GM19351 (cell line): Measurements from ENCODE around the gene GABRB3.

Experiments used
- ATAC-seq: cut with Tn5 transposase; IDR thresholded peaks from one replicate; pipeline ENCODE4 v1.9.1; 2021; ENCODE audit warnings: mild to moderate bottlenecking, moderate library complexity; ENCODE audit not compliant: unreplicated experiment

GABRB3 gene

DNA sequence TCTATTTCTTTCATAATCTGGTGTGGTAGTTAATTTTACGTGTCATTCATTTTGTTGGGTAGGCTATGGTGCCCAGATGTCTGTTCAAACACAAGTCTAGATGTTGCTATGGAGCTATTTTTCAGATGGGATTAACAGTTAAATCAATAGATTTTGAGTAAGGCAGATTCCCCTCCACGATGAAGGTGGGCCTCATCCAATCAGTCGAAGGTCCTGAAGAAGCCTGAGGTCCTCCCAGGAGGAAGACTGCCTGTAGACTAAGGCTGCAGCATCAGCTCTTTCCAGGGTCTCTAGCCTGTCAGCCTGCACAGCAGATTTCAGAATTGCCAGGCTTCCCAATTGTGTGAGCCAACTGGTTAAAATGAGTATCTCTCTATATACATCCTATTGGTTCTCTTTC lies 92.9 kb downstream of the GABRB3 start:
- ATAC-seq = no peak

DNA sequence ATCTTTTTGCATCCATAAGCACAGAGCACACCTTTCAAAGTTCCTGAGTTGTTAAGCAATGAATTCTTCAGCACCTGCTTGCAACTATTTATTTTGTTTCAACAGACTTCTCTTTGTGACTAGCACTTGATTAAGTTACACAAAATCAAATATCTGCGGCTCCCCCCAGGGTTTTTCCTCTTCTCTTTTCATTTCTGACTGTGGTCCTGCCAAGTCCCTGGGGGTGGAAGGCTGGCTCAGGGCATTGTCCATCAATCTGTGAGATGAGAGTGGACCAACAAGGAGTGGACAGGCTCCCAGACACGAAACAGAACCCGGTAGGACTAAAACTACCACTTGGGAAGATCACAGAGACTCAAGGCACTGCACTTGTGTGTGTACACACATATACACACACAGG lies 96.8 kb downstream of the GABRB3 start:
- no peak for ATAC-seq

DNA sequence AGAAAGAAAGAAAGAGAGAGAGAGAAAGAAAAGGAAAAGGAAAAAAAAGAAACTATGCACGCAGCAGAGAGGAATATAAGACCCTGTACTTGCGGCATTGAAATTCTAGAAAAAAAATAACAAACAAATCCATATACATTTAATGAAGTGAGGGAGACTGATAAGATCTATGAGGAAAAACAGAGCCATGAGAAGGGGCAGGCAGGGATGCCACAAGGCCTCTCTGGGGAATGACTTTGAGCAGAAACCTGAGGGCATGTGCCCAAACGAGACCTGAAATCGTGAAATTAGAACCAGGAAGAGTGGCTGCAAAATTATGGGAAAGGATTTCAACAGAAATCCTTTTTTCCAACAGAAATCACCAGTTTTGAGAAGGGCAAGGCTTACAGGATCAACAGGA lies 98.4 kb downstream of the GABRB3 start:
- ATAC-seq = no peak

DNA sequence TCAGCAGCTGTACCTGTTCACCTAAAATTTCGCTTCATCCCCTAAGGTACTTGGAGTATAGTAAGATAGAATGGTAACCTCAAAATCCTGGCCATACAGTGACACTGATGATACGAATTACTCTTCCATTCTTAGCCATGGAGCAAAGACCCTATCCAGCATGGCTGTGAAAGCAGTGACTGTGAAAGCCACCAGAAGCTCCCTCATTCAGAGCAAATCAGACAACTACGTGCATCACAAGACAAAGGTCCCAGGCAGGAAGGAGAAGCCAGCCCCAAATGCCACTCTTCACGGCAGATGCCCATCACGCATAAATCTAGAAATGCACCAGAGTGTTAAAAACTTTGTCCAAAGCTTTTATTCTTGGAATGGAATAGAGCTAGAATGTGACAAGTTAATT lies 99.4 kb downstream of the GABRB3 start:
- ATAC-seq = no peak

DNA sequence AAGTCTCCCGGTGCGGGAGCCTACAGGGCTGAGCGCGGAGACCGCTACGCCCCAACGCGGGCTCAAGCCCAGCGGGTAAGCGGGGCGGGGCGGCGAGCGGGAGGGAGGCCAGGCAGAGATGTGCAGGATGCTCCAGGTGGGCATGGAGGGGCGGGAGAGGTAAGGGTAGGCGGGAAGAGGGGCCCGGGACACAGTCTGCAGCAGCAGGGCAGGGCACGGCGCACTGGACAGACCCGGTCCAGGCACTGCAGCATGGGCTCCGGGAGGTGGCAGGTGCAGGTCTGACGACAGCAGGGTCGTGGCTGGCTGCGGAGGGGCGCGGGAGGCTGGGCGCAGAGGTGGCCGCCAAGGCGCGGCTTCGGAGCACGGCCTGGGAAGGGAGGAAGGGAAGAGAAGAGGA lies 102.8 kb downstream of the GABRB3 start:
- ATAC-seq = no peak

DNA sequence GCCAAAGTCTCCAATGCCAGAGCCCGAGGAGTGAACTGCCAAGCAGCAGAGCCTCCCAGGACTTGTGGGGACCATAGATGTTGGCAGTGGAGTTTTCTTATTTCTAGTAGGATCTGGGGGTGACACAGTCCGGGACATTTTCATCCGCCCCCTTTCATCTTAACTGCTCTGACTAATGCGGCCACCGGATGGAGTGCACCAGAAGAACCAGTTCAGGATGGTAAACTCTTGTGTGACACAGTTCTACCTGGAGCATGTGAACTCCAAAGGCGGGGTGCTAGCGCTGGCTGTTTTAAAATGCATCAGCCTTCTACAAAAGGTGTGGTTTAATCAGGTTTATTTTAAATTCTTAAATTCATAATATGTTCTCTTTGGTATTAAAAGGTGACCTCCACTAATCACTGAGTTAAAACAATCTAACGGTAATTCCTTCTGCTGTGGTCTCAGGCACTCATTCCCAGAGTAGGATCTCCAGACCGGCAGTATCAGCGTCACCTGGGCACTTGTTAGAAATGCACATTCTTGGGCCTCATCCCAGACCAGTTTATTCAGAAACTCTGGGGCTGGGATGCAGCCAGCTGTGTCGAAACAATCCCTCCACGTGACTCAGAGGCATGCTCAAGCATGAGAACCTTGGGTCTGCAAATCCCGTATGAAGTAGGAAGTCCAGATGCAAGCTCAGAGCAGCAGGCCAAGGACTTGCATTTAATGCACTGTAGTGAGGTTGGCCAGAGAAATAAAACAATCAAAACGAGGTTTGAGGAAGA lies 105.5 kb downstream of the GABRB3 start:
- no peak for ATAC-seq

DNA sequence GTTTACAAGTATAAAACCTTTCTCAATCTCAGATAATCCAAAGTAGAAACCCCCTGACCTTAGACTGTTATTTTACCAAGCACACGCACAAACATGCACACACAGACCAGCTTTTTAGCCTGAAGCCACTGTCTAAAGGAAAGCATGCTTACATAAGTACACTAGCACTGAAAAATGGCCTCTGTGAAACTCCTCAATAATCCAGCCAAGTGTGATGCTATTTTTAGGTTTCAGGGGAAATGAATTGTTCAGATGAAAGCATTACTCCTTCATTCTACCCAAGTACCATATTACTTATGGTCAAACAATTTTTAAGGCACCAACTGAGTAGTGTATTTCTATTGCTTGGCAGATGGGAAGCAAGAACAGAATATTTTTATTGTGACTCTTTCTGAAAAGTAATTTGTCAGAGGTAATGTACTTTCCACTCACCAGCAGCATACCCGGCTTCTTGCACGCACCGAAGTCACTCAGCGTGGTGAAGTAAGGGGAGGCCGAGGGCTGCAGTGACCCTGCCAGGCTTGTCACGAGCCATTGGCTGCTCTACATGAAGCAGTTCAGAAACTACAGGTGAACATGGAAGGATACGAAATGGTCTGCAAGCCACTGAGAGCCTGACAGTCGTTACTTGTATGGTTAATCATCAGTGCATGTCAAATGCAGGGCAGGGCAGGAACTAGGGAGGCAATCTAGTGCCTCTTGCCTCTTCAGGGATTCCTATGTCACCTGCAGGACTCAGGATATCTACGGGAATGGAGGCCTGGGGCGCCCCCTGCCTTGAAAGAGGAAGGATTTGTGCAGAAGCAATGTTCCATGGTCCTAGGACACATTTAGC lies 106.7 kb downstream of the GABRB3 start:
- no peak for ATAC-seq

DNA sequence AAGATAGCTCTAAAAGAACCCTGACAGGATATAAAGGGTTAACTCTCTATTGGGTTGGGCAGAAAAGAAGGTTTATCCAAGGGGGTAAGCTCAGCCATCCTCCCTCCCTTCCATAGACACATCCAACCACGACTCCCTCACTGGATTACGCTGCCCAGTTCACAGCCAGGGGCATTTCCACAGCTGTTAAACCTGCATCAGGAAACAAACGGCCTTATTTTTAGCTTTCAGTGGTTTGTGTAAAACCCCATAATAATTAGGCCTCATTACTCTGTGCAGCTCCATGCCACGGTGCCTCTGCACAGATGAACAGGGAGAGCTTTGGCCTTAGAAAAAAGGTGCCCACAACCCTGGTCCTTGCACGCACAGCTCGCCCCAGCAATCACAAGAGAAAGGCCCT lies 110.6 kb downstream of the GABRB3 start:
- ATAC-seq = no peak

DNA sequence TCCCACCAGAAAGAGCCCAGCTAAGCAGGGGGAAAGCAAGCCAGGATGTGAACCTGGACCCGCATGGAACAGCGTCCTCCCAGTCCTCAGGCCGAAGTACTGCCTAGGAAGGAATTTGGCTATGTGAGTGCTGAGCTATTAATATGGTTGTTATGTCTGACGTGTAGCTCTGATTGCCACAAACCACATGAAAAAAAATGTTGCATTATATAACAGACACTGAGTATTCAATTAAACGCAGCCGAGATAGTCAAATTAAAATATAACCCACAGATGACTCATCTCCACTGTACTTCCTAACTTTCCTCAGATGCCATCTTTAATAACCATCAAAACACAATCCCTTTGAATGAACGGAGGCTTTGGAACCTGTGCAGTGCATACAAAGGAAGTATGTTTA lies 111.1 kb downstream of the GABRB3 start:
- no peak for ATAC-seq

DNA sequence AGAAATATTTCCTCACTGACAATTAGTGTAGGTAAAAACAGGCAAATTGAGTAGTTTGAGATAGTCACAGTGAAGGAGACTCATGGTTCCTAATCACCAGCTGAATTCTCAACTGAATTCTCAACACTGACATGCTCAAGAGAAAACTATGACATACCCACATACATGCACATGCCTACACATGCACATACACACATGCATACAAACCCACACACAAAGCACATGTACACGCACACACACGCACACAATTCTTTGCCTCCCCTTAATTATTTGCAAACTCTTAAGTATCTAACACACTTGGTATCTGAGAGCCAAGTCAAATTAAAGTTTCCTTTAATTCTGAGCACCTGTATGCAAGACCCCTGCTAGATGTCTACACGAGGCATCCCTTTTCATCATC lies 111.8 kb downstream of the GABRB3 start:
- no peak for ATAC-seq

DNA sequence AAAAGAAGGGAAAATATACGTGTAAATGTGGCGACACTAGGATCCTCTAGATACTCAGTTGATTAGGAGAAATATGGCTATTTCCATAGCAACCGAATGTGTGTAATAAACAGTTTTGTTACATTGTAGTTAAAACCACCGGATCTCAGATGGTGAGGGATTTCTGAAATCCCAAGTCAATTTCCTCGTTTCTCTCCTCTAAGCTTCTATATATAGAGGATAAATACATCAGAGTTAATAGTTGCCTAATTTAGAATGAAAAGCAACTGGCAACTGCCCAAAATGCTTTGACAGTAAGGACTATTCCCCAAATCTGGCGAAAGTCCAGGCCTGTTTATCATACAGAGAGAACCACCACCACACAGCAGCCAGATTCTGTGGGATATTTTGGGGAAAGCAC lies 112.6 kb downstream of the GABRB3 start:
- ATAC-seq = no peak

DNA sequence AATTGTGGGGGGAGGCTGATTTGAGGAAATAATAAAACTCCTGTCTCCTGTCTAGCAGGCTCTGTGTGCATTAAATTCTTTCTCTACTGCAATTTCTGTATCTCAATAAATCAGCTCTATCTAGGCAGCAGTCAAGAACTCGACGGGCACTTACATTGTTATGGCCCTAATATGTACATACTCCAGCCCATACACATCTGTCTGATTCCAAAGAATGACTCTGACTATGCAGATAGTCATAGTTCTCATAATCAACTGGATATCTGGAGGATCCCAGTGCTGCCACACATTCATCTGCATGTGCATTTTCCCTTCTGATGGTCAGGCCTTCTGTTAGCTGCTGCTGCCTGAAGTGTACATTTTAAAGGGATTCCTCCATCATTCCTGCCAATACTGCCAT lies 114.6 kb downstream of the GABRB3 start:
- ATAC-seq = no peak

DNA sequence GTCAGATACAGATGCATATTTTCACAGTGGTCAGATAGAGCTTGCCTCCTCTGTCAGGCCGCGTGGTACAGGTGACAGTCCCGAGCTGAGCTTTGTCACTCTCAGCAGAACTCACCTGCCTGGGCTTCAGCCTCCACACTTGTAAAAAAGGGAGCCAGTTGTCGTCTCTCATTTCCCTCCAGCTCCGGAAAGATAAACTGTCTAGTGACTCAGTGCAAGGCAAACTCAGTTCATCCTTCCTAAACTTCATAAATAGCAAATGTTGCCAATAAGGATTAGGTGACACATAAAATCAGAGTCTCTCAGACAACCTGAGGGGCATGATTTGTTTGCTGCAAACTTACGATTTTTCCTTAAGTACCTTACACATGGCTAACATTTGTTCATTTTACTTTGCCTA lies 116.8 kb downstream of the GABRB3 start:
- ATAC-seq = no peak

DNA sequence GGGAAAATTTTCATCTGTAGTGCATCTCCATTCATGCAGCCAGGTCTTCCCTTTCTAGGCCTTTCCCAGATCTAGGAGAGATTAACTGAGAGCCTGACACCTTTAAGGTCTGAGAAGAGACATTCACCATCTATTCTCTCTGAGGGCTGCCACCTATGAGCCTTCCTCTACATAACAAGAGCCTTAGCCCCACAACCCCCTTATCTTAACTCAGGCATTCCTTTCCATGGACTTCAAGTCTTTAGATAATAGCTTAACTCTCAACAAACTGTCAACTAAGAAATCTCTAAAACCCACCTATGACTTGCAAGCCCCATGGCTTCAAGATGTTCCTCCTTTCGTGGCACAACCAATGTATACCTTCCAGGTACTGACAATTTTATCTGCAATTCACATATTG lies 121.0 kb downstream of the GABRB3 start:
- no peak for ATAC-seq

DNA sequence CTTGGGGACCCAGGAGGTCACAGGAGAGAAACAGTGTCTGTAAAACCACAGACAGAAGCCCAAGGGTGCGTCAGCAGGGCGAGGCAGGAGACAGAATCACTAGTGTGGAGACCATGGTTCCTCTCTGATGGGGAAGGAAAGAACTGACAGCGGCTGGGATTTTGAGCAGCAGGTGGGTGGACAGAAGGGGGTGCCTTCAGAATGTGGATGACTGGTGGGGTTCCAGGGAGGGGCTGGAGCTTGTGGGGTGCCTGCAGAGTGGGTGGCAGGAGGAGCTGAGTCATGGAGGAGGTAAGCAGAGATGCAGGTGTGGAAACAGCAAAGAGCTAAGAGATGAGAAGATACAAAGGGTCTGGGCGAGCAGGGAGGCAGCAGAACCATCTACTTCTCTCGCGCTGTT lies 124.2 kb downstream of the GABRB3 start:
- ATAC-seq = no peak

DNA sequence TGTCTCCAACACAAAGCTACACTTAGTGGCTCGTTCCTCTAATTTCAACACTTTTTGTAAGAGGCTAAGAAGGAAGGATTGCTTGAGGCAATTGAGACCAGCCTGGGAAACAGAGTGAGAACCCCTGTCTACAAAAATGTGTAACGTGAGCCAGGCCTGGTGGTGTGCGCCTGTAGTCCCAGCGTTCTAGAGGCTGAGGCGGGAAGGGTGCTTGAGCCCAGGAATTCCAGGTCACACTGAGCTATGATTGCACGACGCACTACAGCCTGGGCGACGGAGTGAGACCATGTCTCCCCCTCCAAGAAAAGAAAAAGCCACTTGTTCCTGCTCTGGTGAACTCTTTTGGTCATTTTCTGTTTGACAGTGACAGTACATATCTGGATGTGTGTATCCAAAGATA lies 127.9 kb downstream of the GABRB3 start:
- no peak for ATAC-seq

DNA sequence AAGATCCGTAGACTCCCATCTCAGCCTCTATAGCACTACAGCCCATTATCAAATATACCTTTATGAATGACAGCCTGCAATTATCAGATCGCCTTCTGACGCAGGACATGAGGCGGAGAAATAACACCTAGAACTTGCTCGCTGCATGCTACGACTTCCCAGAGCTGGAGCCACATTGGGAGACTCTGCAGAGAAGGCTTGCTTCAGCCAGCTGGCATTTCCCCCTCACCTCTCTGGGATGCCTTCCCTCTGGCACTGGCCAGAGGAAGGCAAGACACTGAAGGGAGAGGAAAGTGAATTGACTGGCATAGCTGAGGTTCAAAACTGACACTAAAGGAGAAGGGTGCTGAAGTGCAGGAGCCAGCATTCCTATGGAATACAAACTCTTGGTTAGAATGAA lies 131.7 kb downstream of the GABRB3 start:
- ATAC-seq = no peak

DNA sequence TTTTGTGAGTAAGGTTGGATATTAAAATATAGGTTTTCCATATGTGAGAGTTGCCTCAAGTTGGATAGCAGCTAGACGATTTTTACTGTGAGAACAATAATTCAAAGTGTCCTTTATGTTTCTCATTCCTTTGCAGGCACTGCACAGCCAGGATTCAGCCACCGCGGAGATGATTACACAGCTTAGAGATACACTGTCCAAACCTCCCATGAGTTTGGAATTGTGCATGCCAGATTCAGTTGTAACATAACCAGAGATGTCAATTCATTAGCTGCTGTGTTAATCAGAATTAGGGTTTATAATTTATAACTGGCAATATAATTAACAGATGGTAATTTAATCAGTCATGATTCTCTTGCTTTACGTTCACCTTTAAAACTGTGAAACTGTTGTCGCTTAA lies 132.3 kb downstream of the GABRB3 start:
- ATAC-seq = no peak

DNA sequence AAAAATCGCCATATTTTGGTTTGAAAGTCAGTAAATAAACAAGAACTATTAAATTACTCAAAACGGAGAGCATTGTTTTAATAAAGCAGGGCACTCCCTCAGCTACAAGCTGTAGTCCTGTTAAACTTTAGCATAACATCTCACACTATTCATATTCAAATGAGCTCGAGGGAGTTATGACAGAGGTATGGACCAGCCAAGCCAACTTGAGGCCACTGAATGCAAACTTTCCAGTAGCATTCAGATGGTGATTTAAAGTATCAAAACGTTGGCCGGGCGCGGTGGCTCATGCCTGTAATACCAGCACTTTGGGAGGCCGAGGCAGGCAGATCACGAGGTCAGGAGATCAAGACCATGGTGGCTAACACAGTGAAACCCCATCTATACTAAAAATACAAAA lies 132.9 kb downstream of the GABRB3 start:
- ATAC-seq = no peak

DNA sequence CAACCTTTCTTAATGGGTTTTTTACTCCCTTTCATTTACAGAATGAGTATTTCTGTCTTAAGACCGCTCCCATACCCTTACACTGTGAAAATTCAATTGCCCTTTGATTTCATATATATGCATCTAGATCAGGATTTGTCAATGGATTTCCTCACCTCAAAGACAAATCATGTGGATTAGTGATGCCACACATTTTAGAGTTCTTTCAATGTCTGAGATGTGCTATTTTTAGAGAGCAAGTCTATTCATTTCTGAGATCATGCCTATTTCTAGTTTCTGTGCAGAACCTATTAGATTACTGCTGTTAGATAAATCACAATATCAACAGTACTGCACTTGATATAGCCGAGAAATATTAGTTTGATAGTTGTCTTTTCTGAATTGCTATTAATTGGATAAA lies 137.3 kb downstream of the GABRB3 start:
- no peak for ATAC-seq

DNA sequence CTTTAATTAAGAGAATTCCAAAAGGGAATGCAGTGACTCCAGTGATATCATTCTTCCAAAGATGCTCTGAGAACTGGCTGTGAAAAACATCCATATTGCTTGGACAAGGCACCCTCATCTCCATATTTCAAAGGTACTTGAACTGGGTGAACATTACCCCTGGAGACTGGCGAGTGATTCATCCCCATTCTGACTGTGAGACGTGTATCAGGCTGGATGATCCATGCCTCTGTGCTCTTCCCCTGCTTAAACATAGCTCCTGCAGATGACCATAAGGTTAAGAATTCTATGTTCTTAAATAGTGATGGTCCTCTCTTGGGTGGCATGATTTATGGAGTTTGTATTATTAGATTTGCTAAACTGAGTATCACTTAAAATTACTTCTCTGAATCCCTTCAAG lies 137.8 kb downstream of the GABRB3 start:
- ATAC-seq = no peak

DNA sequence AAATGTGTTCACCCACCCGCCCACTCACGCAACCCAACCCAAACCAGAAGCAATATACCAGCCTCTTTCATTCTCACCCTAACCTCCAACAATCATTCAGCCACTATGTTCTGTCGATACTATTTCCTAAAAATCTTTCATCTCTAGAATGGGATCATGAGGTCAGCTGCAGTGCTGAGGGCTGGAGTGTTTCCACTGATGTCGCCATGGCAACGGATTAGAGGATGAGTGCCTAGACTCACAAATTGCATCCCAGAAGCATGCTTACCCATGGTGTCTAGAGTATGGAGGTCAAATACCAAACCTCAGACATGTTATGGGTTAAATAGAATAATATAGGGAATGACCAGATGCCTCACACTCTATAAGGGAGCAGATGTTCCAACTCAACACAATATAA lies 138.5 kb downstream of the GABRB3 start:
- ATAC-seq = no peak

DNA sequence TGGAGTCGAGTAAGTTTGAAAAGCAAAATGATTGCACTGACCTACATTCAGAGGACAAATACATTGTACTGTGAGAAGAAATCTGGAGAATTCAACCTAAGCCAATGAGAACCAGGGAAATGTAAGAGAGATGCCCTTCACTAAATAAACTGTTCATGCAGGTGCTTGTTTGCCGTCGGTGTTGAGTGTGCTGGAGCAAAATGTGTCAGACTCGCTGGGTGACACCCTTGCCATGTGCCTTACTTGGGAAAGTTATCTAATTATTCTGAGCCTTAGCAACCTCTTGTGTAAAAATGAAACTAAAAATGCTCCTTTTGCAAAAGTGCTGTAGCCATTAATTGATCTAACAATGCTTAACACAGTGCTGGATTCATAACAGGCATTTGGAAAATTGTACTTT lies 140.4 kb downstream of the GABRB3 start:
- no peak for ATAC-seq
